ENCODE measurements around the gene AACS. TPM values are rescaled to one million over a fixed set of nuclear protein-coding genes. Genes with fewer than 3 reads are reported as not detected.

Gene AACS
- total and polyA plus RNA-seq, 2 donors (not counting 1 experiment from before 2014, with no cell fraction given), result 6.1 to 20.8 TPM

- H4K20me1 ChIP-seq (ENCODE audit: control insufficient read depth, insufficient read depth, low read length, poor library complexity, severe bottlenecking), result no peaks in the 10 kb centered on the region
- H3K4me2 ChIP-seq (replicated peaks; ENCODE audit: low read depth, low read length, poor library complexity, severe bottlenecking), result no peak overlapping the region
- no peaks in the 10 kb centered on the region for H3K79me2 ChIP-seq (ENCODE audit: control insufficient read depth, insufficient read depth, low read length)
- WGBS (ENCODE audit: insufficient coverage), result 93% methylated on average over 12 of the region's 14 CpGs
- H3K27me3 Mint-ChIP-seq, result peaks cover 22% of the 10 kb centered on the region
- intact Hi-C loops (cut with micrococcal nuclease), result no loop called here
- H3K4me1 Mint-ChIP-seq, result no peaks in the 10 kb centered on the region
- H3K27me3 ChIP-seq (replicated peaks in 1 of 4; ENCODE audit: control extremely low read depth in 1 of 4, control insufficient read depth in 3 of 4, insufficient read depth in 4 of 4, low read length in 3 of 4), result peaks cover 0 to 6% (median 1%) of the 10 kb centered on the region in 4 experiments
- ATAC-seq (ENCODE audit: low read depth) (no peak), DNase-seq (no peak)
- H3K27ac Mint-ChIP-seq, result no peak overlapping the region
- CTCF ChIA-PET, result no interaction called here
- H3K4me1 ChIP-seq (ENCODE audit: control insufficient read depth in 2 of 2, insufficient read depth in 2 of 2, low read length in 2 of 2), result no peaks in the 10 kb centered on the region
- no peaks in the 10 kb centered on the region for H3K9me3 Mint-ChIP-seq (ENCODE audit: insufficient read depth)
- peaks cover 0 to 6% (median 0%) of the 10 kb centered on the region in 3 donors for H3K9me3 ChIP-seq (ENCODE audit: control extremely low read depth in 1 of 3, control insufficient read depth in 2 of 3, insufficient read depth in 1 of 3, low read length in 2 of 3)
- H3K36me3 ChIP-seq (replicated peaks in 1 of 2; ENCODE audit: control extremely low read depth in 1 of 2, control insufficient read depth in 1 of 2, extremely low read depth in 1 of 2, insufficient read depth in 2 of 2, low read length in 1 of 2), result no peaks in the 10 kb centered on the region
- no peak overlapping the region for H3K4me3 ChIP-seq (ENCODE audit: control extremely low read depth in 1 of 5, extremely low read depth in 1 of 5, insufficient read depth in 1 of 5, low read depth in 2 of 5, low read length in 4 of 5)
- POLR2A ChIA-PET, result no interaction called here
- no peak overlapping the region for H3K27ac ChIP-seq (ENCODE audit: low read length in 2 of 2)
- H3K9ac ChIP-seq (ENCODE audit: low read length), result no peak overlapping the region
- no peak overlapping the region for H2AFZ ChIP-seq (ENCODE audit: insufficient read depth, low read depth, low read length, poor library complexity, severe bottlenecking)
- no peak overlapping the region for H3K4me3 Mint-ChIP-seq
- TF ChIP-seq EZH2 (IDR thresholded peaks at IDR 0.05; ENCODE audit: borderline replicate concordance, insufficient read depth, low read depth, low read length, poor library complexity, severe bottlenecking), result no peak
- TF ChIP-seq, protein P1, sequence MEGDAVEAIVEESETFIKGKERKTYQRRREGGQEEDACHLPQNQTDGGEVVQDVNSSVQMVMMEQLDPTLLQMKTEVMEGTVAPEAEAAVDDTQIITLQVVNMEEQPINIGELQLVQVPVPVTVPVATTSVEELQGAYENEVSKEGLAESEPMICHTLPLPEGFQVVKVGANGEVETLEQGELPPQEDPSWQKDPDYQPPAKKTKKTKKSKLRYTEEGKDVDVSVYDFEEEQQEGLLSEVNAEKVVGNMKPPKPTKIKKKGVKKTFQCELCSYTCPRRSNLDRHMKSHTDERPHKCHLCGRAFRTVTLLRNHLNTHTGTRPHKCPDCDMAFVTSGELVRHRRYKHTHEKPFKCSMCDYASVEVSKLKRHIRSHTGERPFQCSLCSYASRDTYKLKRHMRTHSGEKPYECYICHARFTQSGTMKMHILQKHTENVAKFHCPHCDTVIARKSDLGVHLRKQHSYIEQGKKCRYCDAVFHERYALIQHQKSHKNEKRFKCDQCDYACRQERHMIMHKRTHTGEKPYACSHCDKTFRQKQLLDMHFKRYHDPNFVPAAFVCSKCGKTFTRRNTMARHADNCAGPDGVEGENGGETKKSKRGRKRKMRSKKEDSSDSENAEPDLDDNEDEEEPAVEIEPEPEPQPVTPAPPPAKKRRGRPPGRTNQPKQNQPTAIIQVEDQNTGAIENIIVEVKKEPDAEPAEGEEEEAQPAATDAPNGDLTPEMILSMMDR (IDR thresholded peaks at IDR 0.05), result no peak
Measured at GRCh38 chr12:125056306-125056705, 8.9 kb upstream of the AACS start.

GRCh38 chr12:125057708-125058107, 7.5 kb upstream of the AACS start:
- H3K9me3 ChIP-seq (ENCODE audit: control extremely low read depth in 1 of 3, control insufficient read depth in 2 of 3, insufficient read depth in 1 of 3, low read length in 2 of 3), result peaks cover 0 to 15% (median 0%) of the 10 kb centered on the region in 3 donors
- no peak overlapping the region for H3K4me3 Mint-ChIP-seq
- ATAC-seq (ENCODE audit: low read depth), result no peak
- no peak overlapping the region for H3K4me3 ChIP-seq (ENCODE audit: control extremely low read depth in 1 of 5, extremely low read depth in 1 of 5, insufficient read depth in 1 of 5, low read depth in 2 of 5, low read length in 4 of 5)
- ChIA-PET CTCF (no interaction called here), POLR2A (no interaction called here)
- H3K4me2 ChIP-seq (replicated peaks; ENCODE audit: low read depth, low read length, poor library complexity, severe bottlenecking), result no peak overlapping the region
- peaks cover 0 to 6% (median 1%) of the 10 kb centered on the region in 4 experiments for H3K27me3 ChIP-seq (replicated peaks in 1 of 4; ENCODE audit: control extremely low read depth in 1 of 4, control insufficient read depth in 3 of 4, insufficient read depth in 4 of 4, low read length in 3 of 4)
- intact Hi-C loops (cut with micrococcal nuclease), result no loop called here
- DNase-seq, result no peak
- no peaks in the 10 kb centered on the region for H3K4me1 Mint-ChIP-seq
- no peaks in the 10 kb centered on the region for H3K4me1 ChIP-seq (ENCODE audit: control insufficient read depth in 2 of 2, insufficient read depth in 2 of 2, low read length in 2 of 2)
- no peak for TF ChIP-seq EZH2 (IDR thresholded peaks at IDR 0.05; ENCODE audit: borderline replicate concordance, insufficient read depth, low read depth, low read length, poor library complexity, severe bottlenecking)
- TF ChIP-seq, protein P1 (IDR thresholded peaks at IDR 0.05), result no peak
- no peak overlapping the region for H3K9ac ChIP-seq (ENCODE audit: low read length)
- H3K79me2 ChIP-seq (ENCODE audit: control insufficient read depth, insufficient read depth, low read length), result no peaks in the 10 kb centered on the region
- H3K36me3 ChIP-seq (replicated peaks in 1 of 2; ENCODE audit: control extremely low read depth in 1 of 2, control insufficient read depth in 1 of 2, extremely low read depth in 1 of 2, insufficient read depth in 2 of 2, low read length in 1 of 2), result no peaks in the 10 kb centered on the region
- no peaks in the 10 kb centered on the region for H3K9me3 Mint-ChIP-seq (ENCODE audit: insufficient read depth)
- 96% methylated on average over 5 of the region's 5 CpGs for WGBS (ENCODE audit: insufficient coverage)
- H3K27me3 Mint-ChIP-seq, result peaks cover 22% of the 10 kb centered on the region
- H3K27ac ChIP-seq (ENCODE audit: low read length in 2 of 2), result no peak overlapping the region
- H3K27ac Mint-ChIP-seq, result no peak overlapping the region
- no peaks in the 10 kb centered on the region for H4K20me1 ChIP-seq (ENCODE audit: control insufficient read depth, insufficient read depth, low read length, poor library complexity, severe bottlenecking)
- no peak overlapping the region for H2AFZ ChIP-seq (ENCODE audit: insufficient read depth, low read depth, low read length, poor library complexity, severe bottlenecking)
